Ovary (tissue), 10 donors: ENCODE data around the gene YTHDF2. TPM values are rescaled to one million over a fixed set of nuclear protein-coding genes. Genes with fewer than 3 reads are reported as not detected.
A peak's percentile ranks its signal among the peaks of the same experiment; 100 is the strongest.
"Not testable (repeated sequence)": the region's sequence is repeated elsewhere in the genome, so short reads cannot be mapped to it uniquely, and the experiment has no call there.

ENCODE experiments used
- DNase-seq, 5 donors: peaks; one replicate each; pipeline ENCODE4 v3.0.0-alpha.2; 2019 to 2020
- H3K27ac ChIP-seq, 2 donors: fragments of 200-600 bp; one replicate each; pipeline versions ENCODE4 v1.5.1 to v1.8.0; 2019 to 2022
- H3K27me3 ChIP-seq: fragments of 200-600 bp; one replicate; pipeline ENCODE4 v1.8.0; 2022
- H3K36me3 ChIP-seq: fragments of 200-600 bp; sonication (generic); one replicate; pipeline ENCODE4 v1.5.1; 2019
- H3K4me1 ChIP-seq: one replicate; pipeline ENCODE4 v1.8.1; 2013; ENCODE audit warnings: mild to moderate bottlenecking, moderate library complexity; ENCODE audit not compliant: insufficient read depth
- H3K4me3 ChIP-seq: fragments of 200-600 bp; sonication (generic); one replicate; pipeline ENCODE4 v1.5.1; 2017
- H3K9me3 ChIP-seq, 2 donors: fragments of 200-600 bp in 1 of 2; sonication (generic) in 1 of 2; one replicate each; pipeline versions ENCODE4 v1.5.1 to v1.8.1; 2013 to 2019; ENCODE audit warnings: mild to moderate bottlenecking in 1 of 2, moderate library complexity in 1 of 2
- CTCF ChIP-seq, 3 donors: fragments of 450-650 bp in 2 of 3; fragments of 200-600 bp in 1 of 3; IDR thresholded peaks; one replicate each; pipeline versions ENCODE4 v1.5.1 to v1.8.0; 2016 to 2022; ENCODE audit warnings: antibody characterized with exemption in 3 of 3, mild to moderate bottlenecking in 1 of 3
- EP300 ChIP-seq: sonication (generic); formaldehyde crosslinking; IDR thresholded peaks from one replicate; pipeline ENCODE4 v1.6.1; 2017; ENCODE audit warnings: antibody characterized with exemption
- POLR2A ChIP-seq: fragments of 450-650 bp; IDR thresholded peaks from one replicate; pipeline ENCODE4 v1.6.1; 2017; ENCODE audit warnings: antibody characterized with exemption, mild to moderate bottlenecking, moderate library complexity
- WGBS, 3 donors: extraction: QIAGEN DNeasy Blood & Tissue Kit in 1 of 3; methylation state at CpG; one replicate each; pipeline versions ENCODE4 v1.1.5 to v1.1.7; 2013 to 2017; 5-methylcytosine and 5-hydroxymethylcytosine counted together
- intact Hi-C, 4 donors: fragments of 100-400 bp; cut with DNase I; formaldehyde crosslinking; loops; one replicate each; pipeline versions ENCODE4 v1.11.0 to v1.15.1; 2022 to 2023
- long read RNA-seq, 3 donors: library from polyadenylated mRNA in 2 of 3; unstranded in 2 of 3; transcript quantifications; one replicate each; pipeline ENCODE4 v2.0.0 and lab custom pipeline, GENCODE V29; 2021 to 2026
- polyA plus RNA-seq, 2 donors: library from polyadenylated mRNA; stranded (reverse); fragments of 200-250 nt in 1 of 2; fragments of 350-450 nt in 1 of 2; fragmentation: Illumina TruSeq in 1 of 2; extraction: RNeasy Lipid Tissue Mini Kit (QIAGEN cat#74804) in 1 of 2; gene quantifications; one replicate each; pipeline ENCODE4 v1.2.3, GENCODE V29; 2013 to 2014
- total RNA-seq, 7 donors: library from RNA; depleted of rRNA in 2 of 7; stranded (reverse); fragments of >200 nt in 2 of 7; fragmentation: NEBNext Ultra II Directional in 3 of 7; extraction: Animal tissue kit (Norgen Biotek cat#: 25700) in 3 of 7; gene quantifications; one replicate each; pipeline versions ENCODE4 v1.1.0 to v1.2.4, GENCODE V29; 2016 to 2023
- donor health status: DM: no; HTN: no; CAD: no; lungs with moderate emphysema.
- donor health status: DM: no; HTN: no; CAD: no.
- donor health status: Bipolar disorder and iron deficiency.
- donor health status: DM: yes; HTN: yes; CAD: no.
- donor health status: DM: no; HTN: no; CAD: no.
- donor health status: DM: yes; HTN: yes; CAD: no.

The YTHDF2 gene
- total RNA-seq, result 10 to 100 TPM; 25.8 to 70.2 (median 54.8) TPM
- polyA plus RNA-seq, result 10 to 100 TPM; 31.2 to 58.5 TPM
- long read RNA-seq, donor 1, transcript YTHDF2-201 (5 exons, 2,925 nt), result major isoform, 502 of 549 reads
- long read RNA-seq, donor 1, transcript YTHDF2-206 (4 exons, 2,594 nt), result minor isoform, 7 of 549 reads
- long read RNA-seq, donor 1, partial matches to known transcripts, result 18 of 549 reads
- long read RNA-seq, donor 1, other reads (novel, unspliced or antisense), result 17 of 549 reads
- long read RNA-seq, donor 2, transcript YTHDF2-201 (5 exons, 2,925 nt), result major isoform, 37 of 117 reads
- long read RNA-seq, donor 2, partial matches to known transcripts, result 70 of 117 reads
- long read RNA-seq, donor 2, other reads (novel, unspliced or antisense), result 6 of 117 reads
- long read RNA-seq, donor 3, transcript YTHDF2-201 (5 exons, 2,925 nt), result major isoform, 117 of 131 reads
- long read RNA-seq, donor 3, partial matches to known transcripts, result 5 of 131 reads
- long read RNA-seq, donor 3, other reads (novel, unspliced or antisense), result 5 of 131 reads

GRCh38 chr1:28736450-28737306 is at the start of gene YTHDF2:
TSS of gene YTHDF2 (plus strand) at chr1:28736940. CDS start at chr1:28737121, 181 bp downstream.
- Histone ChIP-seq H3K4me3 (peak within 1 kb of the TSS; percentile 98), H3K4me1 (peaks cover 5% of the 10 kb centered on the region), H3K36me3 (no peaks in the 10 kb centered on the region), H3K9me3 (no peaks in the 10 kb centered on the region), H3K27me3 (no peaks in the 10 kb centered on the region), H3K27ac (peak within 1 kb of the TSS; percentile 62 to 83)
- DNase-seq, result peak; percentile 97 to 99 (median 98)
- intact Hi-C loops, result loop anchor here in 3 of 4 donors (5.0 to 10.0 kb wide), 2 partner anchors 82 to 94 kb away; partner anchors contain the start of gene TAF12 (in 2 of the 3)
- TF ChIP-seq POLR2A (peak; percentile 82), CTCF (IDR thresholded peaks at IDR 0.05) (peak; percentile 92 to 98 (median 95)), EP300 (no peak)
- 0 to 1% (median 0%) methylated on average over 52 to 92 of the region's 92 CpGs for WGBS, 3 donors

- H3K27ac ChIP-seq, H3K36me3 ChIP-seq, H3K4me1 ChIP-seq, H3K27me3 ChIP-seq, H3K9me3 ChIP-seq, DNase-seq, intact Hi-C loops, H3K4me3 ChIP-seq: not testable (repeated sequence)
- 87 to 96% (median 91%) methylated on average over 1 of the region's 1 CpG for WGBS, 3 donors
These were observed 45.1 kb upstream of the YTHDF2 start for GRCh38 chr1:28691627-28692026.

- WGBS, 3 donors, result 88 to 92% (median 92%) methylated on average over 3 of the region's 3 CpGs
- H3K4me1 ChIP-seq, result no peaks in the 10 kb centered on the region
These were observed 33.1 kb upstream of the YTHDF2 start for GRCh38 chr1:28703629-28704028.

GRCh38 chr1:28716336-28716735 is 20.4 kb upstream of the YTHDF2 start:
- Histone ChIP-seq H3K27me3 (no peaks in the 10 kb centered on the region), H3K9me3 (no peaks in the 10 kb centered on the region), H3K4me1 (no peaks in the 10 kb centered on the region), H3K36me3 (no peaks in the 10 kb centered on the region), H3K4me3 (no peak overlapping the region), H3K27ac (no peak overlapping the region)
- 88 to 98% (median 94%) methylated on average over 2 of the region's 2 CpGs for WGBS, 3 donors
- TF ChIP-seq POLR2A, result no peak
- intact Hi-C loops, result no loop called here
- DNase-seq, result no peak

More at GRCh38 chr1:28703629-28704028, 33.1 kb upstream of the YTHDF2 start:
- Histone ChIP-seq H3K4me3 (no peak overlapping the region), H3K9me3 (no peaks in the 10 kb centered on the region), H3K36me3 (no peaks in the 10 kb centered on the region), H3K27ac (no peak overlapping the region), H3K27me3 (no peaks in the 10 kb centered on the region)
- no peak for DNase-seq
- no peak for TF ChIP-seq CTCF (IDR thresholded peaks at IDR 0.05)
- no peak for TF ChIP-seq EP300
- no peak for TF ChIP-seq POLR2A
- intact Hi-C loops, result no loop called here

- TF ChIP-seq POLR2A (no peak), EP300 (no peak), CTCF (IDR thresholded peaks at IDR 0.05) (no peak)
- 90 to 100% (median 91%) methylated on average over 1 of the region's 1 CpG for WGBS, 3 donors
- intact Hi-C loops, result no loop called here
These were observed 18.6 kb upstream of the YTHDF2 start for GRCh38 chr1:28718166-28718565.

More at GRCh38 chr1:28718166-28718565, 18.6 kb upstream of the YTHDF2 start:
- no peaks in the 10 kb centered on the region for H3K27me3 ChIP-seq
- DNase-seq, result no peak
- H3K27ac ChIP-seq, result no peak overlapping the region
- no peaks in the 10 kb centered on the region for H3K4me1 ChIP-seq
- H3K9me3 ChIP-seq, result no peaks in the 10 kb centered on the region
- no peak overlapping the region for H3K4me3 ChIP-seq
- no peaks in the 10 kb centered on the region for H3K36me3 ChIP-seq
